ENCODE results near the gene HYAL3. TPM values are rescaled to one million over a fixed set of nuclear protein-coding genes. Genes with fewer than 3 reads are reported as not detected.

The HYAL3 gene
- total and polyA plus RNA-seq, 10 of the 15 experiments (the other 5 are each of a cell fraction or from before 2014, with no cell fraction given) = 0.37 to 4.2 (median 2.8) TPM

DNA sequence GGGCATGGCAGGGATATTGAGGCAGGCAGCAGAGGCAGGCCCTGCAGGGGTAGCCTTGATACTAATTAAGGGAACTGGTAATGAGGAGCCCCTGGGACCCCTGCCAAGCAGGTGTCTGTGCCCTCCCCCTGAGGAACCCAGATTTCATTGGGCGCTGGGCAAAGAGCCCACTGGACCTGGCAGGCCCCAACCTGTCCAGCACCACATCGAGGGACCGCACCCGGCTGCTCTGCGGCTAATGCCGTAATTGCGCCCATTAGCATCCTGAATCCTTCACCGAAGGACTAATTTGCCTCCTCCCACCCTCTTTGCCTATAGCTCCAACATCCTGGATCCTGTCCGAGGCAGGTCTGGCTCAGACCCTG is 44.0 kb downstream of the HYAL3 start:
- DNase-seq (ENCODE audit: low read depth, low spot score) (no peak), FAIRE-seq (no peak), ATAC-seq (no peak)
- no peak overlapping the region for H3K9ac ChIP-seq (ENCODE audit: control insufficient read depth, insufficient read depth, low read length)
- in situ Hi-C loops (cut with MboI) = no loop called here
- no peak for TF ChIP-seq IKZF1 (conservative IDR thresholded peaks at IDR 0.05)
- TF ChIP-seq, protein P1, sequence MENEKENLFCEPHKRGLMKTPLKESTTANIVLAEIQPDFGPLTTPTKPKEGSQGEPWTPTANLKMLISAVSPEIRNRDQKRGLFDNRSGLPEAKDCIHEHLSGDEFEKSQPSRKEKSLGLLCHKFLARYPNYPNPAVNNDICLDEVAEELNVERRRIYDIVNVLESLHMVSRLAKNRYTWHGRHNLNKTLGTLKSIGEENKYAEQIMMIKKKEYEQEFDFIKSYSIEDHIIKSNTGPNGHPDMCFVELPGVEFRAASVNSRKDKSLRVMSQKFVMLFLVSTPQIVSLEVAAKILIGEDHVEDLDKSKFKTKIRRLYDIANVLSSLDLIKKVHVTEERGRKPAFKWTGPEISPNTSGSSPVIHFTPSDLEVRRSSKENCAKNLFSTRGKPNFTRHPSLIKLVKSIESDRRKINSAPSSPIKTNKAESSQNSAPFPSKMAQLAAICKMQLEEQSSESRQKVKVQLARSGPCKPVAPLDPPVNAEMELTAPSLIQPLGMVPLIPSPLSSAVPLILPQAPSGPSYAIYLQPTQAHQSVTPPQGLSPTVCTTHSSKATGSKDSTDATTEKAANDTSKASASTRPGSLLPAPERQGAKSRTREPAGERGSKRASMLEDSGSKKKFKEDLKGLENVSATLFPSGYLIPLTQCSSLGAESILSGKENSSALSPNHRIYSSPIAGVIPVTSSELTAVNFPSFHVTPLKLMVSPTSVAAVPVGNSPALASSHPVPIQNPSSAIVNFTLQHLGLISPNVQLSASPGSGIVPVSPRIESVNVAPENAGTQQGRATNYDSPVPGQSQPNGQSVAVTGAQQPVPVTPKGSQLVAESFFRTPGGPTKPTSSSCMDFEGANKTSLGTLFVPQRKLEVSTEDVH (IDR thresholded peaks at IDR 0.05; ENCODE audit: low read depth, partially characterized antibody) = no peak
- no peak for TF ChIP-seq HCFC1 (IDR thresholded peaks at IDR 0.05; ENCODE audit: low read length)
- TF ChIP-seq CHD1 (IDR thresholded peaks at IDR 0.05; ENCODE audit: low read depth, low read length) = no peak
- no peak for TF ChIP-seq RCOR1 (conservative IDR thresholded peaks at IDR 0.05; ENCODE audit: low read depth, low read length)
- TF ChIP-seq, protein P2, sequence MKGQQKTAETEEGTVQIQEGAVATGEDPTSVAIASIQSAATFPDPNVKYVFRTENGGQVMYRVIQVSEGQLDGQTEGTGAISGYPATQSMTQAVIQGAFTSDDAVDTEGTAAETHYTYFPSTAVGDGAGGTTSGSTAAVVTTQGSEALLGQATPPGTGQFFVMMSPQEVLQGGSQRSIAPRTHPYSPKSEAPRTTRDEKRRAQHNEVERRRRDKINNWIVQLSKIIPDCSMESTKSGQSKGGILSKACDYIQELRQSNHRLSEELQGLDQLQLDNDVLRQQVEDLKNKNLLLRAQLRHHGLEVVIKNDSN (IDR thresholded peaks at IDR 0.05; ENCODE audit: borderline replicate concordance, extremely low read length, insufficient read depth, low read depth, low read length) = no peak
- H3K9me3 ChIP-seq (replicated peaks; ENCODE audit: control insufficient read depth, insufficient read depth, low read length) = peaks cover 13% of the 10 kb centered on the region; the same call in 1 of the 3 replicates
- RAD21 ChIA-PET (ENCODE audit: unreplicated experiment) = interaction anchor here (1.0 kb wide), 1 partner anchor 9 kb away, joined by 4 read pairs; no protein-coding TSS in a partner anchor
- SMC1A ChIA-PET (ENCODE audit: uncharacterized antibody, unreplicated experiment) = no interaction called here
- H3K4me1 ChIP-seq (ENCODE audit: control insufficient read depth, insufficient read depth, low read length) = peaks cover 5% of the 10 kb centered on the region; the same call in 1 of the 2 replicates
- intact Hi-C loops (cut with micrococcal nuclease; ENCODE audit: unreplicated experiment) = no loop called here
- POLR2A ChIA-PET = no interaction called here
- WGBS (ENCODE audit: insufficient coverage, insufficient replicate concordance, low lambda C conversion rate, missing lambda C conversion rate) = 94% methylated on average over 9 of the region's 9 CpGs
- no peak overlapping the region for H2AFZ ChIP-seq (ENCODE audit: control insufficient read depth, low read depth, low read length)
- H3K36me3 ChIP-seq (ENCODE audit: control insufficient read depth in 2 of 2, insufficient read depth in 2 of 2, low read length in 1 of 2) = peaks cover 37 to 54% of the 10 kb centered on the region in 2 experiments
- BruUV-seq (replicated peaks) = no TSS peak
- peaks cover 5% of the 10 kb centered on the region for H4K20me1 ChIP-seq (ENCODE audit: control insufficient read depth, insufficient read depth)
- no peak overlapping the region for H3K27ac ChIP-seq (ENCODE audit: control insufficient read depth, insufficient read depth)
- H3K4me2 ChIP-seq (ENCODE audit: control insufficient read depth, insufficient read depth) = no peak overlapping the region
- no peak overlapping the region for H3K4me3 ChIP-seq
- CTCF ChIA-PET = interaction anchor here (1.6 kb wide), 1 partner anchor 29 kb away, joined by 4 read pairs; no protein-coding TSS in a partner anchor
- peaks cover 9% of the 10 kb centered on the region for H3K79me2 ChIP-seq (ENCODE audit: control insufficient read depth, insufficient read depth, low read length)
- H3K27me3 ChIP-seq (replicated peaks in 1 of 2; ENCODE audit: control insufficient read depth in 2 of 2, insufficient read depth in 2 of 2, low read length in 1 of 2) = no peaks in the 10 kb centered on the region

Measured in GM12878 (cell line).